T-helper 2 cell treated with Interferon-gamma antibody and Interleukin-4, amounts not matched to agents 100 ng/mL and 5 ng/mL, for 36 hours (primary cell): ENCODE results near the gene MPG. TPM values are rescaled to one million over a fixed set of nuclear protein-coding genes. Genes with fewer than 3 reads are reported as not detected.
"Not testable (repeated sequence)": the region's sequence is repeated elsewhere in the genome, so short reads cannot be mapped to it uniquely, and the experiment has no call there.

Experiments used
- intact Hi-C: fragments of 100-400 bp; cut with micrococcal nuclease; formaldehyde crosslinking; loops from one replicate; pipeline ENCODE4 v1.15.1; 2023
- total RNA-seq: library from RNA; stranded (reverse); gene quantifications from 2 replicates; pipeline ENCODE4 v1.2.3, GENCODE V29; 2022

MPG gene
- total RNA-seq = 53.2 and 57.4 TPM in 2 replicates

- intact Hi-C loops = loop anchor here (1.0 kb wide), 1 partner anchor 13 kb away; no protein-coding TSS in a partner anchor
These were observed at the start of gene MPG for GRCh38 chr16:77807-78443. Gene MPG (plus strand): TSS chr16:78225. CDS start chr16:78310, 85 bp downstream.

- intact Hi-C loops = not testable (repeated sequence)
These were observed 47.4 kb upstream of the MPG start for GRCh38 chr16:30627-31026.

DNA sequence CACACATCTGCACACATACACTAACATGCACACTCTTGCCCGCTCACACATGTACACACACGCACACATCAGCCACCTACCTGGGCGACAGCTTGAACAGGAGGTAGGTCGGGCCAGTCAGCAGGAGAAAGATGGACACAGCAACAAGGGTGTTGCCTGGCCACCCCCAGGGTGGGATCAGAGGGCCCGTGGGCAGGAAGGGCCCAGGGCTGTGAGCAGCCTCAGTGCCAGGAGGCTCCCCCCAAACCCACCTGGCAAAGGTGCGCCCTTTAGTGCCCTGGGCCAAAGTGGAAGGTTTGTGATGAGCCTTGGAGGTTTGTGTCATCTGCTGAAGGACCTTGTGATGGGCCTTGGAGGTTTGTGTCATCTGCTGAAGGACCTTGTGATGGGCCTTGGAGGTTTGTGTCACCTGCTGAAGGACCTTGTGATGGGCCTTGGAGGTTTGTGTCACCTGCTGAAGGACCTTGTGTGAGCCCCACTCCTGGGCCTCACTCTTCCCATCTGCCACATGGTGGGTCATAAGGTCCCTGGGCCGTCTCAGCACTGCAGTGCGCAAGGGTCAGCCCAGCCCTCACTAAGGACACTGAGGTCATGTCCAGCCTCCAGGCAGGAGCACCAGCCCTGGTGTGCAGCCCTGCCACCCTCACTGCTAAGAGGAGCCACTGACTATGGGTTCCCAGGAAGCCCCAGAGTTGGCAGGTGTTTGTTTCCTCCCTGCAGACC lies 44.7 kb upstream of the MPG start:
- intact Hi-C loops = not testable (repeated sequence)

GRCh38 chr16:33877-34647 lies 44.0 kb upstream of the MPG start:
- intact Hi-C loops = no loop called here

- intact Hi-C loops = no loop called here
These were observed 43.4 kb upstream of the MPG start for GRCh38 chr16:34648-34987.

GRCh38 chr16:35011-35677 lies 42.9 kb upstream of the MPG start:
- intact Hi-C loops = no loop called here

DNA sequence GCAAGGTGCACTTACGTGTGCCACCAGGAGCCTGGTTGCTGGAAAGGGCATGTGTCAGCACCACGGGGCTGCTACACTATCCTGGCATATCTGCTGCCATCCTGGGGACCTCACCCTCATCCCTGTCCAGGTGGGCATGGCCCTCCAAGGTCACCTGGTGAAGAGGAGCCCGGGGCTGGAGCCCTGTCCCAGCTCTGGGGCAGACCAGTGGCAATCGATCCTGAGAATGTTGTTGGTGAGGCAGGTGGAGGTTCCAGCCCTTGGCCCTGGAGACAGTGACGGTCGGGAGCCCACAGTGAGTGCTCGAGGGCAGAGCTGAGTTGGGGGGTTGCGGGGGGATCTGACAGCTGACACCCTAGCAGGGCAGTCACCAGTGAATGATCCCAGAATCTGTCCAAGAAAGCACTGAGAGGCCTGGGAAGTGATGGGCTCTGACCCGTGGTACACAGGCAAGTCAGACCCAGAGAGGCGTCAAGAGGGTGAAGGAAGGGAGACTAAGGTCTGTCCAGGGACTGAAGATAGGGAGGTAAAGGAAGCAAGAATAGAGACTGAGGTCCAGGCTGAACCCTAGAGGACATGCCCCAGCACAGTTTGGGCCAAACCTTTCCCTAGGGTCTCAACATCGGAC lies 42.2 kb upstream of the MPG start:
- intact Hi-C loops = no loop called here

- intact Hi-C loops = no loop called here
These were observed 41.6 kb upstream of the MPG start for GRCh38 chr16:36336-36984.

DNA sequence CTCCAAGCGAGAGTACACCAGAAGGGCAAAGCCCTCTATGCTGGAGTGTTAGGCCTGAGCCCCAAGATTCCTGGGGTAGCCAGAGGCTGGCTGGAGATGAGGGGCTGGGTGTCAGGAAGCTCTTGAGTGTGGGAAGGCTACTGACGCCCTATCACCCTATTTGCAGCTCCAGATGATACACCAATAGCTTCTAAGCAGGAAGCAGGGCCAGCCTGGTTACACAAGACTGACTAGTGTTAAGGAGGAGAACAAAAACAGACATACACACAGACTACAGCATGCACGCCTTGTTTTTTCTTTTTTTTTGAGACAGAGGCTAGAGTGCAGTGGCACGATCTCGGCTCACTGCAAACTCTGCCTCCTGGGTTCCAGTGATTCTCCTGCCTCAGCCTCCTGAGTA lies 40.5 kb upstream of the MPG start:
- intact Hi-C loops = no loop called here

GRCh38 chr16:38206-38605 lies 39.8 kb upstream of the MPG start:
- intact Hi-C loops = not testable (repeated sequence)

DNA sequence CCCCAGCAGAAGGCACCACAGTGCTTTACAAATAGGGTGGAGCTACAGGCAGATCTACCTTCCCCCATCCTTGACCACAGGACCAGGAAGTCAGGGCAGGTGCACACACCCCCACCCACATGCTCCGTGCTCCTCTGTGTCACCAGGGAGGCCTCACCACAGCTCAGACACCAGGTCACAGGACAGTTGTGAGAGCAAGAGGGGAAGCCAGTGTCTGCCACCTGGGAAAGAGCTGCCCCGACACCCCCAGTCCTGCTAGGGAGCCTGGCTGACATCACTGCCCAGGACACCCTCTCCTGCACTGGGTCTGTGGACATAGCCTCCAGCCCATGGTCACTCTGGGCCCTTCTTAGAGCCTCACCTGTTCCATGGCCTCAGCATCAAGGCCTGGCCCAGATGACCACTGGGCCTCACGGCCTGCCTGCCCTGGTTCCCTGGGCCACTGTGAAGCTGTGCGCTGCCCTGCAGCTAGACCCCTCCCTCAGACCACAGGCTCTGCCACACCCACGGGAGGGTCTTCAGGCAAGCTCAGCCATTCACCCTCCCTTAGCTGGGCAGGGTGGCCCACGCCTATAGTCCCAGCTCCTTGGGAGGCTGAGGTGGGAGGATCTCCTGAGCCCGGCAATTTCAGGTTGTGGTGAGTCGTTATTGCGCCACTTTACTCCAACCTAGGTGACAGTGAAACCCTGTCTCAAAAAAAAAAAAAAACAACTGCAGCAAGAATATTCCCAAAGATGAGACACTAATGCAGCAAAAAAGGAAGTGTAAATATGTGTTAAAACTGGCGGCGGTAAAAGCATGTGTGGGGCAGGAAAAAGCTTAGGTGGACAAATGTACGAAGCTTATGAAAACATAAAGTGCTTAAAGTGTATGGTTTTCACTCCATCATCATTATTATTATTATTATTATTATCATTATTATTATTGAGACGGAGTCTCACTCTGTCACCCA lies 38.8 kb upstream of the MPG start:
- intact Hi-C loops = no loop called here

- intact Hi-C loops = no loop called here
These were observed 36.5 kb upstream of the MPG start for GRCh38 chr16:41439-42068.

DNA sequence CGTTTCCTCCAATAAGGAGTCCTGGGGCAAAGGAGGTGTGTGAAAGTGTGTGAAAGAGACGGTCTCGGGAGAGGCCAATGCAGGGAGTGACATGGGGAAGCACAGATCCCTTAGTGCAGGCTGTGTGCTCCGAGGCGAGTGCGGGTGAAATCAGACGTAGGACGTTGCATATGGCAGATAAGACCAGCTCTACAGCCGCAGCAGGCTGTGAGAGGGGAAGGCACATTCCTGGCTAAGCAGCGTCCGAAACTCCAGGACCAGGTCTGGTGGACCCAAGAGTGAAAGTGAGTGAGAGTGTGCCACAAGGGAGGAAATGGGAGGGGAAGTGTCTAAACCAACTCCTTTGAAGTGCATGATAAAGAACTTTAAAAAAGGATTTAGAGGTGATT lies 36.0 kb upstream of the MPG start:
- intact Hi-C loops = no loop called here

DNA sequence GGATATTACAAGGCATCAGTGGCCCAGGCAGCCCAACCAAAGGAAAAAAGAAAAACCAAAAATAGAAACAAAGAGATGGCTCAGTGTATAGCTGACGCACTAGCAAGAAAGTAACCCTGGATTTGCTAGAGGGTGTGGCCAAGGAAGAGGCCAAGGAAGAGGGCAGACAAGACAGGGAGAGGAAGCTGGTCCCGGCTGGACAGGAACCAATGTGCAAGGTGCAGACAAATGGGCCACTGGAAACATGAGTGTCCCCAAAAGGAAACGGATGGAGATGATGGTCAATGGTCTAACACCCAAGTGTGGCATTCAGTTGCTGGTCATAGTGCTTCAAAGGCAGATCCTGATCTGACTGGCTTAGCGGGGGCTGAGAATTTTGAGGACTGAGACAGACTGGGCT lies 35.3 kb upstream of the MPG start:
- intact Hi-C loops = no loop called here

DNA sequence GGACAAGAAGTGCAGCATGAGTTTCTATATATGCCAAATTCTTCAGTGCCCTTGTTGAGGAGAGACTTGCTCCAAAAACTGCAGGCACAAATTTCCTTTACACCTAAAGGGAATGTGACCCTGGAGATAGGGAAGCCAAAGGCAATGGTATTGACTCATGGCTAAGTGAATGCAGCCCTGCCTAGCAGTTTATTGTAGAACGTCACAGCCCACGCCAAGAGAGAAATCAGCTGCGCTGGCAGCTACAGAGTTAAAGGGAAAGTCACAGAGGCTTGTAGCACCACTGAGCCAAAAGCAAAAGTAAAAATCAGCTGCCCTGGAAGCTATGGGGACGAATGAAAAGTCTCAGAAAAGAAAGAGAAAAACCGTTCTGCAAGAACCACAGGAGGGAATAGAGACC lies 34.7 kb upstream of the MPG start:
- intact Hi-C loops = no loop called here

DNA sequence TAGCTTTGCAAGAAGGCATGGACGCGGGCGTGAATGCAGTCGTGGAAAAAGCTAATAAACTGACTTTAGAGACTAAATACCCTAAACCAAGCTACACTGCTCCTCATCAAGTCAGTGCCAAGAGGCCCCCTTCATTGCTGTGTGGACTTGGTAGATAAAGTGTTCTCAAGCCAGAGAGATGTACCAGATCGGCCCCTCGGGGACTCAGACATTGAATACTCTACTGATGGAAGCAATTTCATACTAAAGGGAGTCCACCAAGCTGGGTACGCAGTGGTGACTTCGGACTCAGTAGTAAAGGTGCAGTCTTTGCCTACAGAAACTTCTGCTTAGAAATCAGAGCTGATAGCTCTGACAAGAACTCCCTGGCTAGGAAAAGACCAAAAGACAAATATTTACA lies 33.4 kb upstream of the MPG start:
- intact Hi-C loops = no loop called here

DNA sequence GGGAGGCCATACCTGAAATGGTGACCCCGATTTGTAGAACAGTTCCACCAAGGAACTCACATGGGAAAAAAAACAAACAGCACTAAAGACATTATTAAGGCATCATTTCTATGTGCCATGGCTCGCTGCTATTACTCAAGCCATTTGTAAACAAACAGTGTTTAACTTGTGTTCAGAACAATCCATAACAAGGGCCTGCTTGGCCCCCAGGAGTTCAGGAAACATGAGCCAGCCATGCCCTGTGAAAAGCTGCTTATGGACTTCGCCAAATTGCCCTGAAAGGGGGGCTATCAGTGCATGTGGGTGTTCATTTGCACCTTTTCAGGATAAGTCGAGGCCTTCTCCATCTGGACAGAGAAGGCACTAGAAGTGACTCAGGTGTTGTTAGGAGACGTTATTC lies 32.6 kb upstream of the MPG start:
- intact Hi-C loops = no loop called here

GRCh38 chr16:46510-46909 lies 31.5 kb upstream of the MPG start:
- intact Hi-C loops = not testable (repeated sequence)

- intact Hi-C loops = no loop called here
These were observed 30.8 kb upstream of the MPG start for GRCh38 chr16:47234-47633.
